Lower leg skin (tissue), 4 donors: Measurements from ENCODE around the gene NR5A2. TPM values are rescaled to one million over a fixed set of nuclear protein-coding genes. Genes with fewer than 3 reads are reported as not detected.

ENCODE experiments used
- DNase-seq, 2 donors: peaks; one replicate each; pipeline ENCODE4 v3.0.0-alpha.2; 2019; ENCODE audit warnings: low spot score in 2 of 2
- H3K4me3 ChIP-seq: fragments of 200-600 bp; sonication (generic); 2 replicates; pipeline ENCODE4 v1.5.1; 2017; ENCODE audit warnings: mild to moderate bottlenecking, low read depth; ENCODE audit not compliant: poor library complexity, severe bottlenecking
- CTCF ChIP-seq, 3 donors: fragments of 450-650 bp; IDR thresholded peaks; one replicate each; pipeline ENCODE4 v1.5.1; 2016; ENCODE audit warnings: antibody characterized with exemption in 3 of 3, mild to moderate bottlenecking in 3 of 3, moderate library complexity in 2 of 3
- POLR2A ChIP-seq, 2 donors: fragments of 450-650 bp; IDR thresholded peaks; one replicate each; pipeline ENCODE4 v1.6.1; 2016 to 2017; ENCODE audit warnings: antibody characterized with exemption in 2 of 2, mild to moderate bottlenecking in 1 of 2, moderate library complexity in 1 of 2
- WGBS, 2 donors: methylation state at CpG; one replicate each; pipeline ENCODE4 v1.1.5; 2018; 5-methylcytosine and 5-hydroxymethylcytosine counted together
- intact Hi-C: fragments of 100-400 bp; cut with DNase I; formaldehyde crosslinking; loops from one replicate; pipeline ENCODE4 v1.15.0; 2023; ENCODE audit warnings: low total_unique reads
- total RNA-seq, 4 donors: library from RNA; depleted of rRNA; stranded (reverse); fragments of >200 nt; gene quantifications; one replicate each; pipeline ENCODE4 v1.1.0, GENCODE V29; 2016

Gene NR5A2
- total RNA-seq, 4 donors from 2014 or later = 0.59 to 2.4 (median 1.2) TPM

GRCh38 chr1:200043336-200043668, 15.8 kb downstream of the NR5A2 start:
- TF ChIP-seq POLR2A (IDR thresholded peaks at IDR 0.05) (no peak), CTCF (IDR thresholded peaks at IDR 0.05) (no peak)
- no peak for DNase-seq
- H3K4me3 ChIP-seq = no peak overlapping the region
- intact Hi-C loops = no loop called here
- WGBS, 2 donors = 20 to 26% methylated on average over 3 of the region's 3 CpGs

- TF ChIP-seq POLR2A (IDR thresholded peaks at IDR 0.05) = no peak
- no peak for TF ChIP-seq CTCF (IDR thresholded peaks at IDR 0.05)
- no peak overlapping the region for H3K4me3 ChIP-seq
- WGBS, 2 donors = 79% methylated on average over 2 of the region's 2 CpGs
- no peak for DNase-seq
- intact Hi-C loops = no loop called here
Observed at GRCh38 chr1:200046115-200046514, 18.6 kb downstream of the NR5A2 start.

- DNase-seq = no peak
- intact Hi-C loops = no loop called here
- no peak overlapping the region for H3K4me3 ChIP-seq
- no peak for TF ChIP-seq POLR2A (IDR thresholded peaks at IDR 0.05)
- TF ChIP-seq CTCF (IDR thresholded peaks at IDR 0.05) = no peak
- 71 to 84% methylated on average over 5 of the region's 5 CpGs for WGBS, 2 donors
Observed at GRCh38 chr1:200048244-200048643, 20.7 kb downstream of the NR5A2 start.

GRCh38 chr1:200049810-200050209, 22.3 kb downstream of the NR5A2 start:
- intact Hi-C loops = no loop called here
- DNase-seq = no peak
- 76 to 79% methylated on average over 7 of the region's 7 CpGs for WGBS, 2 donors
- no peak overlapping the region for H3K4me3 ChIP-seq
- TF ChIP-seq CTCF (IDR thresholded peaks at IDR 0.05) = no peak
- no peak for TF ChIP-seq POLR2A (IDR thresholded peaks at IDR 0.05)

- no peak for TF ChIP-seq CTCF (IDR thresholded peaks at IDR 0.05)
- no peak for TF ChIP-seq POLR2A (IDR thresholded peaks at IDR 0.05)
- DNase-seq = no peak
- intact Hi-C loops = no loop called here
- WGBS, 2 donors = 86 to 89% methylated on average over 4 of the region's 4 CpGs
- no peak overlapping the region for H3K4me3 ChIP-seq
Observed at GRCh38 chr1:200051620-200052019, 24.1 kb downstream of the NR5A2 start.

GRCh38 chr1:200053091-200053490, 25.6 kb downstream of the NR5A2 start:
- TF ChIP-seq CTCF (IDR thresholded peaks at IDR 0.05) = no peak
- no peak for TF ChIP-seq POLR2A (IDR thresholded peaks at IDR 0.05)
- no peak for DNase-seq
- intact Hi-C loops = no loop called here
- 35 to 52% methylated on average over 2 of the region's 2 CpGs for WGBS, 2 donors
- H3K4me3 ChIP-seq = no peak overlapping the region
